Astrocyte (in vitro differentiated cells and primary cell): ENCODE results near the gene GBE1.

ENCODE experiments used
- EZH2 ChIP-seq: IDR thresholded peaks from 2 replicates; pipeline ENCODE4 v1.6.1; 2012; ENCODE audit warnings: mild to moderate bottlenecking, low read length, inconsistent platforms; ENCODE audit not compliant: insufficient read depth
- TF ChIP-seq, protein P1 (sequence below): IDR thresholded peaks from 2 replicates; pipeline ENCODE4 v1.5.1; 2011; ENCODE audit warnings: low read depth, mild to moderate bottlenecking, inconsistent platforms, low read length, moderate library complexity; ENCODE audit not compliant: insufficient read depth

- TF ChIP-seq, protein P1, sequence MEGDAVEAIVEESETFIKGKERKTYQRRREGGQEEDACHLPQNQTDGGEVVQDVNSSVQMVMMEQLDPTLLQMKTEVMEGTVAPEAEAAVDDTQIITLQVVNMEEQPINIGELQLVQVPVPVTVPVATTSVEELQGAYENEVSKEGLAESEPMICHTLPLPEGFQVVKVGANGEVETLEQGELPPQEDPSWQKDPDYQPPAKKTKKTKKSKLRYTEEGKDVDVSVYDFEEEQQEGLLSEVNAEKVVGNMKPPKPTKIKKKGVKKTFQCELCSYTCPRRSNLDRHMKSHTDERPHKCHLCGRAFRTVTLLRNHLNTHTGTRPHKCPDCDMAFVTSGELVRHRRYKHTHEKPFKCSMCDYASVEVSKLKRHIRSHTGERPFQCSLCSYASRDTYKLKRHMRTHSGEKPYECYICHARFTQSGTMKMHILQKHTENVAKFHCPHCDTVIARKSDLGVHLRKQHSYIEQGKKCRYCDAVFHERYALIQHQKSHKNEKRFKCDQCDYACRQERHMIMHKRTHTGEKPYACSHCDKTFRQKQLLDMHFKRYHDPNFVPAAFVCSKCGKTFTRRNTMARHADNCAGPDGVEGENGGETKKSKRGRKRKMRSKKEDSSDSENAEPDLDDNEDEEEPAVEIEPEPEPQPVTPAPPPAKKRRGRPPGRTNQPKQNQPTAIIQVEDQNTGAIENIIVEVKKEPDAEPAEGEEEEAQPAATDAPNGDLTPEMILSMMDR, result no peak
- TF ChIP-seq EZH2, result no peak
Observed at GRCh38 chr3:81558106-81558505, 203.3 kb downstream of the GBE1 start.
